Fibroblast of lung (primary cell): ENCODE measurements around the gene ANXA4.

Experiments used
- EZH2 ChIP-seq: IDR thresholded peaks from 2 replicates; pipeline ENCODE4 v1.5.1; 2012; ENCODE audit warnings: low read length, control low read depth, mild to moderate bottlenecking; ENCODE audit errors: missing control alignments
- TF ChIP-seq, protein P1 (sequence below), 2 donors: IDR thresholded peaks in 1 of 2; conservative IDR thresholded peaks in 1 of 2; 1 replicate in 1 of 2; 2 replicates in 1 of 2; pipeline ENCODE4 v1.5.1; 2011 to 2012; ENCODE audit warnings: low read length in 2 of 2, control low read depth in 1 of 2, inconsistent platforms in 1 of 2, low read depth in 1 of 2, mild to moderate bottlenecking in 1 of 2

DNA sequence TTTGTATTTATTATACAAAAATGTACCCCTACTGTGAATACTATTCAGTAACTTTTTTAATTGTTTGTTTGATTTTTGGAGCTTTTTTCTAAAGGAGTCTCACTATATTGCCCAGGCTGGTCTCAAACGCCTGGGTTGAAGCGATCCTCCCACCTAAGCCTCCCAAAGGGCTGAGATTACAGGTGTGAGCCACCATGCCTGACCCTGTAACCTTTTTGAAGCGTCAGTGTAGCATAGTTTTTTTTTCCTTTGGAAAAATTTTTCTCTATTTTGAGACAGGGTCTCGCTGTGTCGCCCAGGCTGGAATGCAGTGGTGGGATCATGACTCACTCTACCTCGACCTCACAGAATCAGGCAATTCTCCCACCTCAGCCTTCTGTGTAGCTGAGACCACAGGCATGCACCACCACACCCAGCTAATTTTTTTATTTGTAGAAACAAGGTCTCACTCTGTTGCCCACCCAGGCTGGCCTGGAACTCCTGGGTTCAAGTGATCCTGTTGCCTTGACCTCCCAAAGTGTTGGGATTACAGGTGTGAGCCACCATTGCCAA lies 89.5 kb downstream of the ANXA4 start:
- TF ChIP-seq EZH2: no peak
- TF ChIP-seq, protein P1, sequence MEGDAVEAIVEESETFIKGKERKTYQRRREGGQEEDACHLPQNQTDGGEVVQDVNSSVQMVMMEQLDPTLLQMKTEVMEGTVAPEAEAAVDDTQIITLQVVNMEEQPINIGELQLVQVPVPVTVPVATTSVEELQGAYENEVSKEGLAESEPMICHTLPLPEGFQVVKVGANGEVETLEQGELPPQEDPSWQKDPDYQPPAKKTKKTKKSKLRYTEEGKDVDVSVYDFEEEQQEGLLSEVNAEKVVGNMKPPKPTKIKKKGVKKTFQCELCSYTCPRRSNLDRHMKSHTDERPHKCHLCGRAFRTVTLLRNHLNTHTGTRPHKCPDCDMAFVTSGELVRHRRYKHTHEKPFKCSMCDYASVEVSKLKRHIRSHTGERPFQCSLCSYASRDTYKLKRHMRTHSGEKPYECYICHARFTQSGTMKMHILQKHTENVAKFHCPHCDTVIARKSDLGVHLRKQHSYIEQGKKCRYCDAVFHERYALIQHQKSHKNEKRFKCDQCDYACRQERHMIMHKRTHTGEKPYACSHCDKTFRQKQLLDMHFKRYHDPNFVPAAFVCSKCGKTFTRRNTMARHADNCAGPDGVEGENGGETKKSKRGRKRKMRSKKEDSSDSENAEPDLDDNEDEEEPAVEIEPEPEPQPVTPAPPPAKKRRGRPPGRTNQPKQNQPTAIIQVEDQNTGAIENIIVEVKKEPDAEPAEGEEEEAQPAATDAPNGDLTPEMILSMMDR (conservative IDR thresholded peaks at IDR 0.05 in 1 of 2, IDR thresholded peaks at IDR 0.05 in 1 of 2; ENCODE audit: low read depth in 1 of 2, low read length in 2 of 2): no peak
